Ovary (tissue), 3 donors: ENCODE data around the gene STK17B.

Source experiments
- EP300 ChIP-seq: sonication (generic); formaldehyde crosslinking; IDR thresholded peaks from one replicate; pipeline ENCODE4 v1.6.1; 2017; ENCODE audit warnings: antibody characterized with exemption
- POLR2A ChIP-seq: fragments of 450-650 bp; IDR thresholded peaks from one replicate; pipeline ENCODE4 v1.6.1; 2017; ENCODE audit warnings: antibody characterized with exemption, mild to moderate bottlenecking, moderate library complexity
- TF ChIP-seq, protein P1 (sequence below), 3 donors: fragments of 450-650 bp in 2 of 3; fragments of 200-600 bp in 1 of 3; IDR thresholded peaks; one replicate each; pipeline versions ENCODE4 v1.5.1 to v1.8.0; 2016 to 2022; ENCODE audit warnings: antibody characterized with exemption in 3 of 3, mild to moderate bottlenecking in 1 of 3
- donor health status: DM: no; HTN: no; CAD: no.

DNA sequence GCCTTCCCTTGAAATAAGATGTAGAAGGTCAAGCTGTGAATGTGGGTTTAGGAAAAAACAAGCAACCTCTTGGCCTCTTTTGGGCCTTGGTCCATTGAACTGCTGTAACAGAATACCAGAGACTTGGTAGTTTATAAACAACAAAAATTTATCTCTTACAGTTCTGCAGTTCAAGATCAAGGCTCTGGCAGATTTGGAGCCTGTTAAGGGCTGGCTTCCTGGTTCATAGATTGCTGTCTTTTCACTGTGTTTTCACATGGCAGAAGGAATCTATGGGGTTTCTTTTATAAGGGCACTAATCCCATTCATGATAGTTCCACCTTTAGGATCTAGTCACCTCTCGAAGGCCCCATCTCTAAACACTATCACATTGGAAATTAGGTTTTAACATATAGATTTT, 20.2 kb upstream of the STK17B start:
- TF ChIP-seq, protein P1, sequence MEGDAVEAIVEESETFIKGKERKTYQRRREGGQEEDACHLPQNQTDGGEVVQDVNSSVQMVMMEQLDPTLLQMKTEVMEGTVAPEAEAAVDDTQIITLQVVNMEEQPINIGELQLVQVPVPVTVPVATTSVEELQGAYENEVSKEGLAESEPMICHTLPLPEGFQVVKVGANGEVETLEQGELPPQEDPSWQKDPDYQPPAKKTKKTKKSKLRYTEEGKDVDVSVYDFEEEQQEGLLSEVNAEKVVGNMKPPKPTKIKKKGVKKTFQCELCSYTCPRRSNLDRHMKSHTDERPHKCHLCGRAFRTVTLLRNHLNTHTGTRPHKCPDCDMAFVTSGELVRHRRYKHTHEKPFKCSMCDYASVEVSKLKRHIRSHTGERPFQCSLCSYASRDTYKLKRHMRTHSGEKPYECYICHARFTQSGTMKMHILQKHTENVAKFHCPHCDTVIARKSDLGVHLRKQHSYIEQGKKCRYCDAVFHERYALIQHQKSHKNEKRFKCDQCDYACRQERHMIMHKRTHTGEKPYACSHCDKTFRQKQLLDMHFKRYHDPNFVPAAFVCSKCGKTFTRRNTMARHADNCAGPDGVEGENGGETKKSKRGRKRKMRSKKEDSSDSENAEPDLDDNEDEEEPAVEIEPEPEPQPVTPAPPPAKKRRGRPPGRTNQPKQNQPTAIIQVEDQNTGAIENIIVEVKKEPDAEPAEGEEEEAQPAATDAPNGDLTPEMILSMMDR (IDR thresholded peaks at IDR 0.05): no peak
- TF ChIP-seq EP300 (no peak), POLR2A (no peak)
